ENCODE results near the gene OR7A10. TPM values are rescaled to one million over a fixed set of nuclear protein-coding genes. Genes with fewer than 3 reads are reported as not detected.

OR7A10 gene
- total RNA-seq, 2 experiments from 2014 or later: not detected

GRCh38 chr19:14843578-14843977, 5.1 kb downstream of the OR7A10 start:
- intact Hi-C loops (cut with DNase I, micrococcal nuclease): no loop called here
- H3K27ac ChIP-seq (ENCODE audit: low read depth in 1 of 2, low read length in 2 of 2): no peak overlapping the region
- no peaks in the 10 kb centered on the region for H3K9me3 Mint-ChIP-seq
- no peaks in the 10 kb centered on the region for H3K4me1 Mint-ChIP-seq (ENCODE audit: low read depth)
- no peaks in the 10 kb centered on the region for H3K36me3 Mint-ChIP-seq (ENCODE audit: low read depth)
- H3K27ac Mint-ChIP-seq: no peak overlapping the region
- H3K4me1 ChIP-seq (ENCODE audit: insufficient read depth, low read length): no peaks in the 10 kb centered on the region
- ChIA-PET POLR2A (no interaction called here), CTCF (no interaction called here)
- peaks cover 0 to 12% of the 10 kb centered on the region in 2 experiments for H3K27me3 ChIP-seq (ENCODE audit: control insufficient read depth in 1 of 2, insufficient read depth in 2 of 2, low read length in 2 of 2)
- no peak for DNase-seq
- TF ChIP-seq CTCF (IDR thresholded peaks at IDR 0.05): no peak
- no peak overlapping the region for H3K4me3 ChIP-seq (ENCODE audit: low read length)
- no peak overlapping the region for H3K4me3 Mint-ChIP-seq
- H3K9me3 ChIP-seq (ENCODE audit: control insufficient read depth in 1 of 2, insufficient read depth in 1 of 2, low read length in 2 of 2): no peaks in the 10 kb centered on the region
- peaks cover 45% of the 10 kb centered on the region for H3K27me3 Mint-ChIP-seq
- ATAC-seq (ENCODE audit: poor library complexity): no peak
- H3K36me3 ChIP-seq (ENCODE audit: insufficient read depth, low read length): no peaks in the 10 kb centered on the region

GRCh38 chr19:14843169-14843568, 5.6 kb downstream of the OR7A10 start:
- Mint-ChIP-seq H3K9me3 (no peaks in the 10 kb centered on the region), H3K4me1 (ENCODE audit: low read depth) (no peaks in the 10 kb centered on the region), H3K4me3 (no peak overlapping the region), H3K27me3 (peaks cover 40% of the 10 kb centered on the region), H3K27ac (no peak overlapping the region), H3K36me3 (ENCODE audit: low read depth) (no peaks in the 10 kb centered on the region)
- ATAC-seq (ENCODE audit: poor library complexity): no peak
- intact Hi-C loops (cut with DNase I, micrococcal nuclease): no loop called here
- no peak for DNase-seq
- ChIA-PET POLR2A (no interaction called here), CTCF (no interaction called here)
- H3K27me3 ChIP-seq (ENCODE audit: control insufficient read depth in 1 of 2, insufficient read depth in 2 of 2, low read length in 2 of 2): peaks cover 0 to 12% of the 10 kb centered on the region in 2 experiments
- no peaks in the 10 kb centered on the region for H3K9me3 ChIP-seq (ENCODE audit: control insufficient read depth in 1 of 2, insufficient read depth in 1 of 2, low read length in 2 of 2)
- TF ChIP-seq CTCF (IDR thresholded peaks at IDR 0.05): no peak
- H3K36me3 ChIP-seq (ENCODE audit: insufficient read depth, low read length): no peaks in the 10 kb centered on the region
- no peak overlapping the region for H3K4me3 ChIP-seq (ENCODE audit: low read length)
- no peak overlapping the region for H3K27ac ChIP-seq (ENCODE audit: low read depth in 1 of 2, low read length in 2 of 2)
- no peaks in the 10 kb centered on the region for H3K4me1 ChIP-seq (ENCODE audit: insufficient read depth, low read length)

GRCh38 chr19:14840206-14840605, 8.5 kb downstream of the OR7A10 start:
- Mint-ChIP-seq H3K27ac (no peak overlapping the region), H3K4me1 (ENCODE audit: low read depth) (no peaks in the 10 kb centered on the region), H3K36me3 (ENCODE audit: low read depth) (no peaks in the 10 kb centered on the region), H3K4me3 (no peak overlapping the region), H3K27me3 (peaks cover 42% of the 10 kb centered on the region), H3K9me3 (no peaks in the 10 kb centered on the region)
- Histone ChIP-seq H3K9me3 (ENCODE audit: control insufficient read depth in 1 of 2, insufficient read depth in 1 of 2, low read length in 2 of 2) (no peaks in the 10 kb centered on the region), H3K27ac (ENCODE audit: low read depth in 1 of 2, low read length in 2 of 2) (no peak overlapping the region), H3K4me1 (ENCODE audit: insufficient read depth, low read length) (no peaks in the 10 kb centered on the region), H3K36me3 (ENCODE audit: insufficient read depth, low read length) (no peaks in the 10 kb centered on the region), H3K4me3 (ENCODE audit: low read length) (no peak overlapping the region), H3K27me3 (ENCODE audit: control insufficient read depth in 1 of 2, insufficient read depth in 2 of 2, low read length in 2 of 2) (peaks cover 0 to 13% of the 10 kb centered on the region in 2 experiments)
- POLR2A ChIA-PET: no interaction called here
- intact Hi-C loops (cut with DNase I, micrococcal nuclease): no loop called here
- CTCF ChIA-PET: no interaction called here
- no peak for DNase-seq
- ATAC-seq (ENCODE audit: poor library complexity): no peak
- TF ChIP-seq CTCF (IDR thresholded peaks at IDR 0.05): no peak
